ENCODE results near the gene IQCH. TPM values are rescaled to one million over a fixed set of nuclear protein-coding genes. Genes with fewer than 3 reads are reported as not detected.
A peak's percentile ranks its signal among the peaks of the same experiment; 100 is the strongest.

The IQCH gene
- total RNA-seq, 4 donors from 2014 or later, result 9.6 to 13.7 (median 11.8) TPM

GRCh38 chr15:67456677-67457529 is 202.3 kb downstream of the IQCH start:
- Histone ChIP-seq H3K9me3 (no peaks in the 10 kb centered on the region), H3K27ac (no peak overlapping the region), H3K36me3 (no peaks in the 10 kb centered on the region), H3K27me3 (no peaks in the 10 kb centered on the region), H3K4me3 (replicated peaks in 1 of 3) (no peak overlapping the region), H3K4me1 (no peaks in the 10 kb centered on the region)
- DNase-seq, result peak; percentile 83 to 87
- intact Hi-C loops (cut with DNase I), result no loop called here
- TF ChIP-seq POLR2A (IDR thresholded peaks at IDR 0.05), result no peak
- TF ChIP-seq, protein P1, sequence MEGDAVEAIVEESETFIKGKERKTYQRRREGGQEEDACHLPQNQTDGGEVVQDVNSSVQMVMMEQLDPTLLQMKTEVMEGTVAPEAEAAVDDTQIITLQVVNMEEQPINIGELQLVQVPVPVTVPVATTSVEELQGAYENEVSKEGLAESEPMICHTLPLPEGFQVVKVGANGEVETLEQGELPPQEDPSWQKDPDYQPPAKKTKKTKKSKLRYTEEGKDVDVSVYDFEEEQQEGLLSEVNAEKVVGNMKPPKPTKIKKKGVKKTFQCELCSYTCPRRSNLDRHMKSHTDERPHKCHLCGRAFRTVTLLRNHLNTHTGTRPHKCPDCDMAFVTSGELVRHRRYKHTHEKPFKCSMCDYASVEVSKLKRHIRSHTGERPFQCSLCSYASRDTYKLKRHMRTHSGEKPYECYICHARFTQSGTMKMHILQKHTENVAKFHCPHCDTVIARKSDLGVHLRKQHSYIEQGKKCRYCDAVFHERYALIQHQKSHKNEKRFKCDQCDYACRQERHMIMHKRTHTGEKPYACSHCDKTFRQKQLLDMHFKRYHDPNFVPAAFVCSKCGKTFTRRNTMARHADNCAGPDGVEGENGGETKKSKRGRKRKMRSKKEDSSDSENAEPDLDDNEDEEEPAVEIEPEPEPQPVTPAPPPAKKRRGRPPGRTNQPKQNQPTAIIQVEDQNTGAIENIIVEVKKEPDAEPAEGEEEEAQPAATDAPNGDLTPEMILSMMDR (IDR thresholded peaks at IDR 0.05), result peak; percentile 76 to 90 (median 82)
- WGBS, 2 donors, result 24 to 26% methylated on average over 8 of the region's 8 CpGs

DNA sequence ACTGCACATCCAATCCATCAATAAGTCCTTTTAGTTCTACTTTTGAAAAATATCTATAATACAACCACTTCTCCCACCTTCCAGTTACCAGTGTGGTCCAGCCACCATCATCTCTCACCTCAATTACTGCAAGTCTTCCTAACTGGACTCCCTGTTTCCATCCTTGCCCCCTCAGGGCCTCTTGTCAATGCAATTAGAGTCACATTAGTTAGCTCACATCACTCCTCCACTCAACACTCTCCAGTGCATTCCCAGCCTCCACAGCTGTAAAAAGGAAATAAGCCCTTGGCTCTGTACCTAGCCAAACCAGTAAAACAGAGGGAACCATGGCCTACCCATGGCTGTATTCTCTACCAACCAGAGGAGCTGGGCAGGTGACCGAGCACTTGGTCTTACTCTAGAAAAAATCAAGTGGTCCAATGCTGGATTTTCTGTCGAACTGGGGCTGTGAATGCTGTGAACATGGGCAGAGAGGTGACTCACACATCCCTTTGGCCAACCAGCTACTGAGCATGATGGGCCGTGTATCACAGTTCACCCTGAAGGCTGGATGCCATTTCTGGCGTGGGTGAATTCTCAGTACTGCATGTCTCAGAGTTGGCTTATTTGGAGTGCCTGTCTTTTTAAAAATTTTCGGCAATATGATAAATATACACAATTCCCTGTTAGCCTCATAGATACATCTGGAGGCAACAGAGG is 203.9 kb downstream of the IQCH start:
- H3K4me3 ChIP-seq (replicated peaks in 1 of 3), result no peak overlapping the region
- TF ChIP-seq, protein P1 (IDR thresholded peaks at IDR 0.05), result no peak
- TF ChIP-seq POLR2A (IDR thresholded peaks at IDR 0.05), result no peak
- no peak overlapping the region for H3K27ac ChIP-seq
- no peaks in the 10 kb centered on the region for H3K9me3 ChIP-seq
- H3K36me3 ChIP-seq, result no peaks in the 10 kb centered on the region
- H3K27me3 ChIP-seq, result no peaks in the 10 kb centered on the region
- DNase-seq, result no peak
- WGBS, 2 donors, result 93 to 95% methylated on average over 5 of the region's 5 CpGs
- intact Hi-C loops (cut with DNase I), result no loop called here
- H3K4me1 ChIP-seq, result no peaks in the 10 kb centered on the region

GRCh38 chr15:67460521-67460920 is 205.9 kb downstream of the IQCH start:
- Histone ChIP-seq H3K4me3 (replicated peaks in 1 of 3) (no peak overlapping the region), H3K4me1 (no peaks in the 10 kb centered on the region), H3K27ac (no peak overlapping the region), H3K27me3 (no peaks in the 10 kb centered on the region), H3K36me3 (no peaks in the 10 kb centered on the region), H3K9me3 (no peaks in the 10 kb centered on the region)
- no peak for DNase-seq
- intact Hi-C loops (cut with DNase I), result no loop called here
- TF ChIP-seq POLR2A (IDR thresholded peaks at IDR 0.05), result no peak
- TF ChIP-seq, protein P1 (IDR thresholded peaks at IDR 0.05), result no peak
- WGBS, 2 donors, result 79 to 82% methylated on average over 2 of the region's 2 CpGs

DNA sequence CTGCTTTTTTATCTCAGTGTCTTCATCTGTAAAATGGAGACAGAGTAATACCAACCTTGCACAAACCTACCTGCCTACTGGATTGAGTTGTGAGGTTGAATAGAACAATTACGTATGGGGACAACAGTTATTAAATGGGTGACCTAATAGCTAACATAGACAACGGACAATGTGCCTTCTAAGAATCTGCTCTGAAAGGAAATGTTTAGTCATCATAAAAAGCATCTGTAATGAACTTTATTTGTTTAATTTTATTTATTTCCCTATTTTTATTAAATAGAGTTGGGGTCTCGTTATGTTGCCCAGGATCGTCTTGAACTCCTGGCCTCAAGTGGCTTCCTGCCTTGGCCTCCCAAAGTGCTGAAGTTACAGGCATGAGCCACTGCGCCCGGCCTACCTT is 207.1 kb downstream of the IQCH start:
- TF ChIP-seq, protein P1 (IDR thresholded peaks at IDR 0.05), result no peak
- no peak for TF ChIP-seq POLR2A (IDR thresholded peaks at IDR 0.05)
- H3K27ac ChIP-seq, result no peak overlapping the region
- H3K27me3 ChIP-seq, result no peaks in the 10 kb centered on the region
- no peaks in the 10 kb centered on the region for H3K9me3 ChIP-seq
- intact Hi-C loops (cut with DNase I), result no loop called here
- DNase-seq, result no peak
- WGBS, 2 donors, result 95 to 97% methylated on average over 6 of the region's 6 CpGs
- H3K4me1 ChIP-seq, result no peaks in the 10 kb centered on the region
- no peak overlapping the region for H3K4me3 ChIP-seq (replicated peaks in 1 of 3)
- no peaks in the 10 kb centered on the region for H3K36me3 ChIP-seq

- TF ChIP-seq, protein P1 (IDR thresholded peaks at IDR 0.05), result no peak
- TF ChIP-seq POLR2A (IDR thresholded peaks at IDR 0.05), result no peak
These were observed 208.3 kb downstream of the IQCH start for GRCh38 chr15:67462875-67463274.

More at GRCh38 chr15:67462875-67463274, 208.3 kb downstream of the IQCH start:
- WGBS, 2 donors, result 97% methylated on average over 3 of the region's 3 CpGs
- Histone ChIP-seq H3K9me3 (no peaks in the 10 kb centered on the region), H3K27me3 (no peaks in the 10 kb centered on the region), H3K4me3 (replicated peaks in 1 of 3) (no peak overlapping the region), H3K27ac (no peak overlapping the region), H3K36me3 (no peaks in the 10 kb centered on the region), H3K4me1 (no peaks in the 10 kb centered on the region)
- DNase-seq, result no peak
- intact Hi-C loops (cut with DNase I), result no loop called here

All from thyroid gland (tissue), 4 donors.